Superior temporal gyrus (tissue), 1 donor: Measurements from ENCODE around the gene MAP1LC3C.
"Not testable (repeated sequence)": the region's sequence is repeated elsewhere in the genome, so short reads cannot be mapped to it uniquely, and the experiment has no call there.

Source experiments
- DNase-seq: peaks from one replicate; pipeline ENCODE4 v3.0.0-alpha.2; 2016; ENCODE audit errors: extremely low spot score

The MAP1LC3C gene

GRCh38 chr1:241992734-241993133 lies 6.2 kb downstream of the MAP1LC3C start:
- no peak for DNase-seq

DNA sequence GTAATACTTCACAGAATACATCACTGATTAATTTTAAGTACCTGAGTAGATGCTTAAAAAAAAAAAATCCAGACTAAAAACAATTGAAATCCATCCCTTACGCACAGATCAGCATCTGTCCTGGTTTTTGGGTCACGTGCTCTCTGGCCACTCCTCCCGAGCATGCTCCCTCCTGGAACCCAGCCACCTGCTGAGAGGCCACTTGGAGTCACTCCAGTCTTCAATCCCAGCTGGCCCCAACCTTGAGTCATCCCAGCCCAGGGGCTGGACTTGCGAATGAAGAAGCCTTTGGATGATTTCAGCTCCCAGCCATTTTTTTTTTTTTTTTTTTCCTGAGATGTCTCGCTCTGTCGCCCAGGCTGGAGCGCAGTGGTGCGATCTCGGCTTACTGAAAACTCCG lies 8.9 kb downstream of the MAP1LC3C start:
- DNase-seq = peak; percentile 44

- DNase-seq = not testable (repeated sequence)
These were observed 10.4 kb downstream of the MAP1LC3C start for GRCh38 chr1:241988389-241988930.

DNA sequence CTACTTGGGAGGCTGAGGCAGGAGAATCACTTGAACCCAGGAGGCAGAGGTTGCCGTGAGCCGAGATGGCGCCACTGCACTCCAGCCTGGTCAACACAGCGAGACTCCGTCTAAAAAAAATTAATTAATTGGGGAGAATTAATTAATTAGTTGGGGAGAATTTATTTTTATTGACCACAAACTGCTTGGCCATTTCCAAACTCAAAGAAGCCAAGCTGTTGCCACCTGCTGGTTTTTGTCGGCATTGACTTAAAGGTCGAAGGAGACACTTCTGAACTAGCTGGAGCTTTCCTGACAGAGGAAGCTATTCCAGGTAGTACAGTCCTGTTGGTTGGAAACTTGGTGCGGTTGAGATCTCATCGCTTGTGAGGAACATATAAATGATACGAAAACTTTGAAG lies 13.1 kb downstream of the MAP1LC3C start:
- no peak for DNase-seq

DNA sequence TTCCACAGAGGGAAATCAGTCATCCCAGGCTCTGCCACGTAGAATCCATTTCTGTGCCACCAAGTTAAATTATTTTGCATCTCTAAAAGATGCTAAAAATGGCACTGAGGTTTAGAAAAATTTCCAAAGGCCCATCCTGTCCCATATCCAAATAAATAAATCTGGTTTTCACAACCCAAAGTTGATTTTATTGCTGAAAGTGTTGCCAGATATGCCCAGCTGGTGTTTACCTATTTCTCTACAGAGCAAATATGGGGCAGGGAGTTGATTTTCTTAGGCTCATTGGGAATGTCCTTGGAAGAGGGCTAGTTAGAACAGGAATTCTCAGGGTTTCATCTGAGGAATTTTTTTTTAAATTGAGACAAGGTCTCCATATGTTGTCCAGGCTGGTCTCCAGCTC lies 19.0 kb downstream of the MAP1LC3C start:
- no peak for DNase-seq

- no peak for DNase-seq
These were observed 19.8 kb downstream of the MAP1LC3C start for GRCh38 chr1:241979071-241979470.

GRCh38 chr1:241976229-241976628 lies 22.7 kb downstream of the MAP1LC3C start:
- no peak for DNase-seq

DNA sequence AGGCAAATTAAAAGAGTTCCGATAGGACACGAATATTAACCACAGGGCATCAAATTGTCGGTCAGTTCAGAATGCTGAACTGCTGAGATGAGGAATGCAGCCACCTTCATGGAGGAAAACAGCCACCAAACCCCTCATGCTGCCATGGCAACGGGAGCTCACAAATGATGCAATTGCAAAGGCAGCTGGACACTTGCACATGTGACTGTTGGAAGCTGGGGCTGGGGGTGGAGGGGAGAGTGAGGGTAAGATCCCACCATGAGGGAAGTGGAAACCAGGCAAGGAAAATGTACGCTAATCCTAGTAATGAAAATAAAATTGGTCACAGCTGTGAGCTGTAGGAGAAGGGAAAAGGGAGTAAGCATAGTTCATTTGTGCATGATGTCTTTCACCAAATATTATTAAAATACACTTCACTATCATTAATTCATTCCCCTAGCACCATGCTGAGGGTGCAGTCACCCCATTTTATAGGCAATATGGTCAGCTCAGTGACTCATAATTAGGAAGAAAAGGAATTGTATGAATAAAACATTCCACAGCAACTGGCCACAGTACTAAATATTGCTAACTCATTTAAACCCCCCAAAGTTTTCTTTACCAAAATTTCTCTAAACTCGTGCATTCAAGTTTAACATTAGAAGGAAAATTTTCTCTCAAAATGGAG lies 26.1 kb downstream of the MAP1LC3C start:
- no peak for DNase-seq

DNA sequence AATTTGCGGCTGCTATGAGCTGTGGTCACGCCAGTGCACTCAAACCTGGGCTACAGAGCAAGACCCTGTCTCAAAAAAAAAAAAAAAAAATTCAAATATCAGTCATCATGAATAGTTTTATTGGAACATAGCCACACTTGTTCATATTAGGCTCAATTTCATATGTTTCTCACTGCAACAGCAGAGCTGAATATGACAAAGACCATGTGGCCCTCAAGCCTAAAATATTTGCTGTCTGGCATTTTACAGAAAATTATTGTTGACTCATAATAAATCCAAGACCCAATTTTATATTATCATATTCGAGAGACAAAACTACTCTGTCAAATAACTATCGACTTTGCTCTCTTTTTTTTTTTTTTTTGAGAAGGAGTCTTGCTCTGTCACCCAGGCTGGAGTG lies 30.3 kb downstream of the MAP1LC3C start:
- no peak for DNase-seq

- no peak for DNase-seq
These were observed 34.2 kb downstream of the MAP1LC3C start for GRCh38 chr1:241964550-241965282.

DNA sequence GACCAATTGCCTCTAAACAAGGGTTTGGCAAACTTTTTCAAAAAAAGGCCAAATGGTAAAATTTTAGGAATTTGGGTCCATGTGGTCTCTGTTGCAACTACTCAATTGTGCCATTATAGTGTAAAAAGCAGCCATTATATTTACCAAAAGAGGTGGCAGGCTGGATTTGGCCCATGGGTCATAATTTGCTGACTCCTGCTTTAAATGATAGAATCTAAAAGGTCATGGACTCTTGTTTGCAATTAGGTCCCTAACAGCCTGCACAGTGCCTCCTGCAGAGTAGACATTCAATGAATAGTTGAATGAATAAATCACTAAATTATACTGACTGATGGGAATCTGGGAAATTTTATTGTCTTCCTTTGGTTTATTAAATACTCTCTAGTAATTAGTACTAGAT lies 35.2 kb downstream of the MAP1LC3C start:
- DNase-seq = no peak

DNA sequence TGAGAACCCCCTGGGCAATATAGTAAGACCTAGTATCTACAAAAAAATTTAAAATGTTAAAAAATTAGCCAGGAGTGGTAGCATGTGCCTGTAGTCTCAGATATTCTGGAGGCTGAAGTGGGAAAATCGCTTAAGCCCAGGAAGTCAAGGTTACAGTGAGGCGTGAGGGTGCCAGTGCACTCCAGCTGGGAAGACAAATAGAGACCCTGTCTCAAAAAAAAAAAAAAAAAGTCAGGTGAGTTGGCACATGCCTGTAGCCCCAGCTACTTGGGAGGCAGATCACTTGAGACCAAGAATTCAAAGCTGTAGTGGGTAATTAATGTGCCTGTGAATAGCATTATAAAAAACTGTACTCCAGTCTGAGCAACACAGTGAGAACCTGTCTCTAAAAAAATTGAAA lies 36.7 kb downstream of the MAP1LC3C start:
- no peak for DNase-seq

- no peak for DNase-seq
These were observed 41.0 kb downstream of the MAP1LC3C start, which contains the start of gene BECN2 for GRCh38 chr1:241957692-241958494. Gene BECN2 (plus strand): TSS chr1:241957767. CDS start chr1:241957767, 0 bp downstream.

- DNase-seq = no peak
These were observed 48.5 kb downstream of the MAP1LC3C start for GRCh38 chr1:241950390-241950789.

DNA sequence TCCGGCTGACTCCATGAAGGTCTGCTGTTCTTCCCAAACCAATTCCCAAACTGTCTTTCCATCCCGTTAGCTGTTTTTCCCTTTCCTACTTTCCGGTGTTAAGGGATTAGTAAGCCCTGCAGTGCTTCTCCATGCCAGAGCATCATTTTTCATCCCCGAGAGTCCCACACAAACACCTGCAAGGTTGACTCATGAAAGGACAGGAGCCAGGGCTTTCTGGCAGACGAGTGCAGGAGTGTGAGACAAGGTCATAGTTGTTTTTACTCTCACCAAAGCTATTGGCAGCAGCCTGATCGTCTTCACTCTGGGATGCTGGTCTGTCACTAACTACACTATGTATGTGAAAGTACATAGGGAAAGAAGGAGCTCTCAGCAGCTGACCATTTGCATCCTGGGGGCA lies 51.5 kb downstream of the MAP1LC3C start:
- no peak for DNase-seq
